Peyer's patch (tissue), 4 donors: ENCODE results near the gene MYRFL. TPM values are rescaled to one million over a fixed set of nuclear protein-coding genes. Genes with fewer than 3 reads are reported as not detected.

Experiments
- DNase-seq, 3 donors: peaks; one replicate each; pipeline ENCODE4 v3.0.0-alpha.2; 2017 to 2019
- H3K27ac ChIP-seq, 4 donors: fragments of 200-600 bp; sonication (generic); one replicate each; pipeline ENCODE4 v1.5.1; 2016 to 2019
- H3K27me3 ChIP-seq, 2 donors: fragments of 200-600 bp; sonication (generic); one replicate each; pipeline ENCODE4 v1.5.1; 2019
- H3K36me3 ChIP-seq, 3 donors: fragments of 200-600 bp; sonication (generic); one replicate each; pipeline ENCODE4 v1.5.1; 2016 to 2019
- H3K4me1 ChIP-seq, 4 donors: fragments of 200-600 bp; sonication (generic); one replicate each; pipeline ENCODE4 v1.5.1; 2016 to 2019
- H3K4me3 ChIP-seq, 4 donors: fragments of 200-600 bp; sonication (generic); 1 replicate in 3 of 4; 2 replicates in 1 of 4; pipeline ENCODE4 v1.5.1; 2016 to 2019; ENCODE audit warnings: mild to moderate bottlenecking in 1 of 4
- H3K9me3 ChIP-seq, 4 donors: fragments of 200-600 bp; sonication (generic); one replicate each; pipeline ENCODE4 v1.5.1; 2016 to 2019; ENCODE audit warnings: mild to moderate bottlenecking in 1 of 4
- POLR2A ChIP-seq, 2 donors: fragments of 450-650 bp; IDR thresholded peaks; one replicate each; pipeline ENCODE4 v1.5.1; 2017; ENCODE audit warnings: antibody characterized with exemption in 2 of 2, mild to moderate bottlenecking in 2 of 2, moderate library complexity in 2 of 2
- total RNA-seq, 4 donors: library from RNA; depleted of rRNA; stranded (reverse); fragments of >200 nt; gene quantifications; one replicate each; pipeline ENCODE4 v1.1.0, GENCODE V29; 2016
- TF ChIP-seq, protein P1 (sequence below), 6 experiments: fragments of 450-650 bp in 4 of 6; fragments of 200-600 bp in 2 of 6; sonication (generic) in 1 of 6; IDR thresholded peaks; one replicate each; pipeline ENCODE4 v1.5.1; 2017 to 2019; ENCODE audit warnings: antibody characterized with exemption in 6 of 6, mild to moderate bottlenecking in 3 of 6, moderate library complexity in 1 of 6

MYRFL gene
- total RNA-seq, 4 donors from 2014 or later, result 12.4 to 60.1 (median 54.5) TPM

DNA sequence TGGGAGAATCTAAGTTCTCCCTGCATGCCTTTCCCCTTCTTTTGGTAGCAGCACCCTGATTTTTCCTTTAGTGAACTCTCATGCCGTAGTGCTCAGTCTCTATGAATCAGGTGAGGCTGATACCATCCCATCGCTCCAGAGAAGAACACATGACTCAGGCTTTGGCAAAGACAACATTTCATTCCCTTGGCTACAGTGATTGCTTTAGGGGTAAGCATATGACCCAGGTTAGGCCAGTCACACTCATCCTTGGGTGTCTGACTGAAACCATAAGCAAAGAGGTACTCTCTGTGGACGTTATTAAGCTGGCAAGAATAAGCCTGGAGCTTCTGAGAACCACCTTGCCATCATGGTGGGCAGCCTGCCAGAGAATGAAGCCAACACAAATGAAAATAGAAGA, 141.8 kb downstream of the MYRFL start:
- Histone ChIP-seq H3K4me1 (no peaks in the 10 kb centered on the region), H3K9me3 (no peaks in the 10 kb centered on the region), H3K27ac (no peak overlapping the region), H3K36me3 (no peaks in the 10 kb centered on the region), H3K4me3 (no peak overlapping the region), H3K27me3 (no peaks in the 10 kb centered on the region)
- DNase-seq, result no peak
- no peak for TF ChIP-seq POLR2A (IDR thresholded peaks at IDR 0.05)
- TF ChIP-seq, protein P1, sequence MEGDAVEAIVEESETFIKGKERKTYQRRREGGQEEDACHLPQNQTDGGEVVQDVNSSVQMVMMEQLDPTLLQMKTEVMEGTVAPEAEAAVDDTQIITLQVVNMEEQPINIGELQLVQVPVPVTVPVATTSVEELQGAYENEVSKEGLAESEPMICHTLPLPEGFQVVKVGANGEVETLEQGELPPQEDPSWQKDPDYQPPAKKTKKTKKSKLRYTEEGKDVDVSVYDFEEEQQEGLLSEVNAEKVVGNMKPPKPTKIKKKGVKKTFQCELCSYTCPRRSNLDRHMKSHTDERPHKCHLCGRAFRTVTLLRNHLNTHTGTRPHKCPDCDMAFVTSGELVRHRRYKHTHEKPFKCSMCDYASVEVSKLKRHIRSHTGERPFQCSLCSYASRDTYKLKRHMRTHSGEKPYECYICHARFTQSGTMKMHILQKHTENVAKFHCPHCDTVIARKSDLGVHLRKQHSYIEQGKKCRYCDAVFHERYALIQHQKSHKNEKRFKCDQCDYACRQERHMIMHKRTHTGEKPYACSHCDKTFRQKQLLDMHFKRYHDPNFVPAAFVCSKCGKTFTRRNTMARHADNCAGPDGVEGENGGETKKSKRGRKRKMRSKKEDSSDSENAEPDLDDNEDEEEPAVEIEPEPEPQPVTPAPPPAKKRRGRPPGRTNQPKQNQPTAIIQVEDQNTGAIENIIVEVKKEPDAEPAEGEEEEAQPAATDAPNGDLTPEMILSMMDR (IDR thresholded peaks at IDR 0.05), result no peak

DNA sequence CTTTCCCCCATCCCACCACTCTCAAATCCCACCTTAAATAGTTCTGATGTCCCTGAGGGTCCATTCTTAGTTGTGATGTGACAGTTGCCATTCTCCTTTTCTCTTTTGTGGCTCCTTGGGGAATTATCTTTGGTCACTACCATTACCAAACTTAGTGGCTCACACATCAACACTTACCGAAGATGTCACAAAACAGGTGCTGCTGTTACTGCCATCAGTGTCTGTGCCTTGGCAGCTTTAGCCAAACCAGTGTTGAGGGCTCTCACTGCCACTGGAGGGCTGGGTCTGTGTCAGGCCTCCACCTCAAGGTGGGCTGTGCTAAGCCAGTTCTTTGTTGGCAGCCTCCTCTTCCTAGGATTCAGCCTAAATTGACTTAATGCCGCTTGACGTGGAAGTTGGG, 144.0 kb downstream of the MYRFL start:
- H3K27me3 ChIP-seq, result no peaks in the 10 kb centered on the region
- H3K4me3 ChIP-seq, result no peak overlapping the region
- DNase-seq, result no peak
- no peaks in the 10 kb centered on the region for H3K36me3 ChIP-seq
- H3K9me3 ChIP-seq, result no peaks in the 10 kb centered on the region
- H3K4me1 ChIP-seq, result no peaks in the 10 kb centered on the region
- TF ChIP-seq, protein P1 (IDR thresholded peaks at IDR 0.05), result no peak
- no peak for TF ChIP-seq POLR2A (IDR thresholded peaks at IDR 0.05)
- H3K27ac ChIP-seq, result no peak overlapping the region

DNA sequence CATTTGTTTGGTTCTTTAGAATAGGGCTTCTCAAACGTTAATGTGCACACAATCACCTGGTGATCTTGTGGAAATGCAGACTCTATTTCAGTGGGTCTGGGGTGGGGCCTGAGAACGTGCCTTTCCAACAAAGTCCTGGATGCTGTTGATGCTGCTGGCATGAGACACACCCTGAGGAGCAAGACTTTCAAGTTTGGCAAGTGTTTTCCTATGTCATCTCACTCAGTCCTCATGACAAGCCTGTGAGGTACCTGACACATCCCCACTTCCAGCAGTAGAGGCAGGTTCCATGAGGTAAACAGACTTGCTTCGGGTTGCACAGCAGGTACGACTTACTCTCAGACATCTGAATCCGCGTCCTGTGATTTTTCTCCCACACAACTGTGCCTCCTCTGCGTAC, 147.1 kb downstream of the MYRFL start:
- Histone ChIP-seq H3K4me1 (no peaks in the 10 kb centered on the region), H3K9me3 (no peaks in the 10 kb centered on the region), H3K4me3 (no peak overlapping the region), H3K27ac (no peak overlapping the region), H3K36me3 (no peaks in the 10 kb centered on the region), H3K27me3 (no peaks in the 10 kb centered on the region)
- no peak for DNase-seq
- TF ChIP-seq, protein P1 (IDR thresholded peaks at IDR 0.05), result no peak
- no peak for TF ChIP-seq POLR2A (IDR thresholded peaks at IDR 0.05)

DNA sequence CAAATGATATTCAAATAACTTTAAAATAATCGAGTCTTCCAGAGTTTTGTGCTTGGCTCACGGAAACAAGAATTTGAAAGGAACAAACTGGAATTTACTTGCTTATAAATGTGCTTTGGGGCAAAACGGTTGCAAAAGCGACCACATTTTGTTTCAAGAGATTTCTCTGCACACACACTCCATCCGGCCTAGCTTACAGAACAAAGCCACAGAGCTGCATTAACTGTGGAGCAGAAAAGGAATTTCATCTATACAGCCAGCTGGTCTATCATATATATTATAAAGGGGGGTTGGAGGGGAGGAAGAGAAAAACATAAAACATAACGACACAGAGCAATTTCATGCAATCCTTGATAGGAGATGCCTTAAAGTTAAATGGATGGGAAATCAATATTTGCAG, 153.0 kb downstream of the MYRFL start:
- TF ChIP-seq, protein P1 (IDR thresholded peaks at IDR 0.05), result no peak
- TF ChIP-seq POLR2A (IDR thresholded peaks at IDR 0.05), result no peak

DNA sequence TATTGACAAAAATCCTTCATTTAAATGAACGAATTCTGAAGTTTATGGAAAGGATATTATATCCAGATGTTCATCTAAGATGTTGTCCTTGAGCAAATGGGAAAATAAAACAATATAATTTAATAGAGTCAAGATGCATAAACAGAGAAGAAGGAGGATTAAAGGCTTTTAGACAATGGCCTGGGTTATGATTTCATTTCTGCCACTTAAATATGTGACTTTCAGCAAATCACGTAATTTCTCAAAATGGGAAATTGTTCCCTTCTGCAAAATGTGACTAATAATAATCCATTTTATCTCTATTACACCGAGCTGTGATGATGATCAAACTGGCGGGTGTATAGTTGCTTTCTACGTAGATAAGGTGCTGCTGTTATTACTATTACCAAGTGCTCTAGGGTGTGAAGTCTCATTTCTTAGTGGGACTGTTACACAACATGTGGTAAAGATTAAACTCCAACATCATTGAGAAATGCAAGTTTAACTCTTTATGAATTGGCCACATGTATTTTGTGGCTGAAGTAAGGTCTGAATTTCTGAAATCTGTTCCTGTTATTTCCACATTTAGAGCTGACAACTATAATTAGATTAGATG, 157.0 kb downstream of the MYRFL start:
- DNase-seq, result no peak
- Histone ChIP-seq H3K4me1 (peaks cover 0 to 6% (median 0%) of the 10 kb centered on the region in 4 donors), H3K36me3 (no peaks in the 10 kb centered on the region), H3K27me3 (no peaks in the 10 kb centered on the region), H3K4me3 (no peak overlapping the region), H3K9me3 (no peaks in the 10 kb centered on the region), H3K27ac (no peak overlapping the region)
- TF ChIP-seq, protein P1 (IDR thresholded peaks at IDR 0.05), result no peak
- no peak for TF ChIP-seq POLR2A (IDR thresholded peaks at IDR 0.05)

More for the DNA sequence above, 153.0 kb downstream of the MYRFL start:
- no peak for DNase-seq
- Histone ChIP-seq H3K36me3 (no peaks in the 10 kb centered on the region), H3K4me3 (no peak overlapping the region), H3K27ac (no peak overlapping the region), H3K9me3 (no peaks in the 10 kb centered on the region), H3K4me1 (peaks cover 0 to 4% (median 0%) of the 10 kb centered on the region in 4 donors), H3K27me3 (no peaks in the 10 kb centered on the region)

DNA sequence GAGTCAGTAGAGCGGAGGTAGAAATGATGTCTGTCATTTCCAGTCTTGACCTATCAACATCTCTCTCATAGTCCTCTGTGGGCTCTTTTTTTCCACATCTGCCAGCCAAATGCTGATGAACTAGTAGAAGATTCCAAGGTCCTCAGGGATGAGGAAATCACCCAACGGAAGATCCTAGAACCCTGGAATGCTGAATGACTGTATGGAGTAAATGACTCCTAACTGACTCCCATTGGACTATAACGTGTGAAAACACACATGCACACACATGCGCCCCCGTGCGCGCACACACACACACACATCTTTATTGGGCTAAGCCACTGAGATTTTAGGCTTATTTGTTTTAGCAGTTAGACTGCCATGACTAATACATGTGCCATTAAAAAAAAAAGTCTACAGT, 159.2 kb downstream of the MYRFL start:
- Histone ChIP-seq H3K4me3 (no peak overlapping the region), H3K9me3 (no peaks in the 10 kb centered on the region), H3K36me3 (no peaks in the 10 kb centered on the region), H3K27ac (no peak overlapping the region), H3K4me1 (peaks cover 0 to 13% (median 0%) of the 10 kb centered on the region in 4 donors), H3K27me3 (no peaks in the 10 kb centered on the region)
- no peak for DNase-seq
- no peak for TF ChIP-seq POLR2A (IDR thresholded peaks at IDR 0.05)
- TF ChIP-seq, protein P1 (IDR thresholded peaks at IDR 0.05), result no peak
